Activated gamma-delta T cell (primary cell): ENCODE results near the gene TBX2.
"Not testable (repeated sequence)": the region's sequence is repeated elsewhere in the genome, so short reads cannot be mapped to it uniquely, and the experiment has no call there.

ENCODE experiments used
- DNase-seq: peaks from one replicate; lab custom pipeline; 2025; lab: John Stamatoyannopoulos, UW

The TBX2 gene

DNA sequence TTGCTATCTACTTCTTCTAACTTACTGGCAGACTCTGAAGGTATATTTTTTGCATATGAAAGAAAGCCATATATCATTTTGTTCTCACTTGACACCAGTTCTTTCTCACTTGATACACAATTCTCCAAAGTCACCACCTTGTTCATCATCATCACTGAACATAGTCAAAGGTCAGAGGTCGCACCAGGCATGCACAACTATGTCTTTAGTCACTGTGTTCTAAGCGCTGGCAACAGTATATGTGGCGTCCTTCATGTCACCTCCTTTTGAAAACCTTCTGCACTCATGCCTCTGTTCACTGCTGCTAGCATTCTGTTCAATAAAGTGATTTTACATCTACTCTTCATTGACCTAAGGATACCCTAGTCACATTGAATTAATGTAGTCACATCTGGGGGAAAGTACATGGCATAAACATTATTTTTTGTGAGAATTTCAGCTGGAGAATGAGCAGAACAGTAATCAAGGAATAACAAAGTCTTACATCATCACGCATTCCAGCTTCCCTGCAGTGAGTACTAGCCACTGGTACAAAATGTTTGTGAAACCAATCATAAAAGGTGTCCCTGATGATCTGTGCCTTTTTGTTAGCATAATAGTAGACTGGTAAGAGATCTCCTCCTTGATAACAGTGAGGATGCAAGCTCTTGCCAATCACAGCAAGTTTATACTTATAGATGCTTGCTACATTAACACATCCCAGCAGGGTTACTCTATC, 32.1 kb downstream of the TBX2 start:
- no peak for DNase-seq

DNA sequence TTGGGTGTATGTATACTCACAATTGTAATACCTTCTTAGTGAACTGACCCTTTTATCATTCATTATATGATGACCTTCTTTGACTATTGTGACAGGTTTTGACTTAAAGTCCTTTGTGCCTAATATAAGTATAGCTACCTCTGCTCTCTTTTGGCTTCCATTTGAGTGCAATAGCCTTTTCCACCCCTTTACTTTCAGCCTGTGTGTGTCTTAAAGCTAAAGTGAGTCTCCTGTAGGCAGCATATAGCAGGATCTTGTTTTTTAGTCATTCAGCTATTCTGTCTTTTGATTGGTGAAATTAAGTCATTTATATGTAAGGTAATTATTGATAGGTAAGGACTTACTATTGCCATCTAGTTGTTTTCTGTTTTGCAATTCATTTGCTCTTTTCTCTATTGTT, 36.6 kb downstream of the TBX2 start:
- no peak for DNase-seq

DNA sequence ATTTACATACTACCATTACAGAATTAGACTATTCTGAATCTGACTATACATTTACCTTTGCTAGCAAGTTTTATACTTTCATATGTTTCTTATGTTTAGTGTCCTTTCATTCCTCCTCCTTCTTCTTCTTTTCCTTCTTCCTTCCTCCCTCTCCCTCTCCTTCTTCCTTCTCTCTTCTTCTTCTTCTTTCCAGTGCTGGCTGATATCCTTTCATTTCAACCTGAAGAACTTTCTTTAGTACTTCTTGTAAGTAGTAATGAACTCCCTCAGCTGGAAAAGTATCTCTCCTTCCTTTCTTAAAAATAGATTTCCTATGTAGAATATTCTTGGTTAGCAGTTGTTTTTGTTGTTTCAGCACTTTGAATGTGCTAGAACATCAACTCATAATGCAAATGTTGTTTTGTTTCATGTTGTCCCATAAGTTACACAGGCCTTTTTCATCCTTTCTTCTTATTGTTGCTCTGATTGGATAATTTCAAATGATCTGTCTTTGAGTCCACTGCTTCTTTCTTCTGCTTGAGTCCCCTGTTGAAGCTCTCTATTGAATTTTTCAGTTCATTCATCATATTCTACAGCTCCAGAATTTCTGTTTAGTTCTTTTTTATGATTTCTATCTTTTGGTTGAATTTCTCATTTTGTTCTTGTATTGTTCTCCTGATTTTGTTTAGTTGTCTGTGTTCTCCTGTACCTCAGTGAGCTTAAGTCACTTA, 37.5 kb downstream of the TBX2 start:
- DNase-seq, result no peak

DNA sequence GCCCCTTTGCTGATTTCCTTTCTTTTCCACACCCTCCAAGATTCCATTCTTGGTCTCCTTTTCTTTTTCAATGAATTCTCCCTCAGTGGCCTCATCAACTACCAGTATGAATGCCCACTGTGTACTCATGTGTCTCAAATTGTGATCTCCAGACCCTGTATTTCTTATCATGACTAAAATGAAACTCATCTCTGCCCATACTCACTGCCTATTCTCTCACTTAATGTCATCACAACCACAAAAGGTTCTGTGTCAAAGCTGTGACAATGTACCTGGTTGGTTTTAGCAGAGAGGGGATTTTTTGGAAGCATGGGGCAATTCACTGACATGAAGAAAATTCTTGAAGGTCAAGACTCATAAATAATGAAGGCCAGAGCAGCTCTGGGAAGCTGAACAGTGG, 41.1 kb downstream of the TBX2 start:
- no peak for DNase-seq

DNA sequence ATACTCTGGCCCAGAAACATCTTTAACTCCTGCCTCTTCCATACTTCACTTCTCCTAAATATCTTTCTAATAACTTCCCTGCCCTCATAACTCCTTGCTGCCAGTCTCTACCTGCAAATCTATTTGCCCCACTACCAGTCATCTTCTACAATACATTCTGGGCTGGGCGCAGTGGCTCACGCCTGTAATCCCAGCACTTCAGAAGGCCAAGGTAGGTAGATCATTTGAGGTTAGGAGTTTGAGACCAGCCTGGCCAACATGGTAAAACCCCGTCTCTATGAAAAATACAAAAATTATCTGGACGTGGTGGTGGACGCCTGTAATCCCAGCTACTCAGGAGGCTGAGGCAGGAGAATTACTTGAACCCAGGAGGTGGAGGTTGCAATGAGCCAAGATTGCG, 41.9 kb downstream of the TBX2 start:
- DNase-seq, result not testable (repeated sequence)

DNA sequence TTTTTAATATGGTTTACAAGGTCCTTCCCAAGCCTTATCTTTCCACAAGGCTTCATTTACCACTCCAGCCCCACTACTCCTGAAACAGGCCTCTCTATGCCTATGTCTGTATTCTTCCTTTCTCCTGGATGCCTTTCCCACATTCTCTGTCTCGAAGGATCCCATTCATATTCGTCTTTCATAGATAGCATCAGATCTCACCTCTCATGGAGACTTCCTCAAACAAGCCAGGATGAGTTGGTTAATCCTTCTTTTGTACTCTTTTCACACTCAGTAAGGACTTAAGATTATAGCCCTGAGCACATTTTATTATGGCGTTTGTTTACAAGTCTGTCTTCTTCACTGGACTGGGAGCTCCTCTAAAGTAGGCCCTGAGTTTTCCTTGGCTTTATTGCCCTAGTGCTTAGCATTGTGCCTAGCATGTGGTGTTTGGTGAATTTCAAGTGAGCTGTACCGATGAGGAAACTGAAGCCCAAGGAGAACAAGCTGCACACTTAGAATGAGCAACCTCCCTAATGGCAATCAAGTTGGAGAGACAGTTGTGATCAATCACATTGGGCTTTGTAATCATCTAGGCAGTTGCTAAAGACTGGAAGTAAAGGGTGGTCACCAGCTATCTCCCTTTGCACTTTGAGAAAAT, 42.6 kb downstream of the TBX2 start:
- no peak for DNase-seq

DNA sequence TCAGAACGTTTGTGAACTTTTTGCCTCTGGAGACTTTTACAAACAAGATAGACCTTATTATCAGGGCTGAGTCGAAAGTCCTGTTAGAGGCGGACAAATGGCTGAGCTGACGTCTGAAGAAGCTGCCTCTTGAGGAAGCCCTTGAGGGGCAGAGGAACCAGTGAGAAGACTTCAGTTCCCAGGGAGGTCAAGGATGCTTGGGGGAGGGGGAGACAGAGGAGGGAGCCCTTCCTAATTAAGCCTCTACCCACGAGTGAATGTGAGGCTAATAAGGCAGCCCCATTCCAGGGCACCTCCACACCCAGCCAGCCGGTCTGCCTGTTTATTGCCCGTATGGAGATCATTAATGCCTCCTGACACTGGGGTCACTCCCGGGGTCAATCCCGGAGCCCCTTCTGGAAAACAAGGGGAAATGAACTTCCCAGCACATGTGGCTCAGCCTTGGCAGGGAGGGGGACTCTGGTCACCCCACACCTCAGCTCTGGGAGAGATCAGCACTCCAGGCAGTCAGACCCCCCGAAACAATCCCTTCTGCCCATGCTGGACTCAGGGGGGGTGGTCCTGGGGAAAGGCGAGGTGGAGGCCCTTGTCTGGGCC, 43.3 kb downstream of the TBX2 start:
- no peak for DNase-seq

DNA sequence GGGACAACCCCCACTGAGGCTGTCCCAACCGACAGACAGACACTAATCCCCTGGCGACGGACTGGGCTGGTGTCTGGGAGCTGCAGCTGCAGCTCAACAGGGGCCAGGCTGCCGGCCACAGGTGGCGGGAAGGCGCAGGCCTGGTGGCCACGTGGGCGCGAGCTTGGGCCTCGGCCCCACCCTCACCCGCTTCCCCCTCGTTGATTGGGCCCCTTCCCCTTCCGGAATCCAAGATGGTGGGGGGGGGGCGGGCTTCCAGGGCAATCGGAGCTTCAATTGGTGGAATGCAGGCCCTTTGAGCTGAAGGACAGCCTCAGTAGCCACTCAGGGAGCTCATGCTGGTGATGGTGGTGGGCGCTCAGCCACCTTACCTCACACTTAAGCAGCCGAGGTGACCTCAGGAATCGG, 43.8 kb downstream of the TBX2 start:
- no peak for DNase-seq

DNA sequence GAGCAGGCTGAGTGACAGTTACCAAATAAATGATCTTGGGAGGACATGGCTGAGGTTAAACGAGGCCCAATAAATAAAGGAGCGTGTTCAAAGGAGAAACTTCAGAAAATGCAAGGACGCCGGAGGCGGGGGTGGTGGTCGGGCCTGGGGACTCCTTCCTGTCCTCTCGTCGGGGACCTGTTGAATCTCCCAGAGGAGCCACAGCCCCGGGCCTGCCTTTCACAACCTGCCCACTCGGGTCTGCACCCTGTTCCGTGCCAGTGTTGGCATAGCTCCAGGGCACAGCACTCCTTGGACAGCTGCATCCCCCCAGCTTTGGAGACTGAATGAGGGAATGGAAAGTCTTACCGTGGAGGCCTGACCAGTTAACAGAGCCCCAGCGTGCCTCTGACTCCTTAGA, 44.4 kb downstream of the TBX2 start:
- DNase-seq, result no peak

DNA sequence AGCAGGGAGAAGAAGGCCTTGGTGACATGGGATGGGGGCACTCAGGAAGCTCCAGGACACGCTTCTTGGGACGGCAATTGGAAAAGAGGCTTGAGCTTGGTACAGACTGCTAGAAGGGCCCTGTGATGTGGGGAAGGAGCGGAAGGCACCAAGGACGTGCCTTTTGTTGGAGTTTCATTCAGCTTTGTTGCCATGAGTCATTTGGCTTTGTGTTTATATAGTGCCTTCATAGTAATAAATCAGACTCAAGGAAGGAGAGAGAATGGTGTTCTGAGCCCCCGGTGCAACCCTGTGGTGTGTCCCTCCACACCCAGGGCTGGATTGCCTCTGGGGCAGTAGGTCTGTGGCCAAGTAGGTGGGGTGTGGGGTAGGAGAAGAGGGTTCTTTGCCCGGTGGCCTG, 45.2 kb downstream of the TBX2 start:
- no peak for DNase-seq

DNA sequence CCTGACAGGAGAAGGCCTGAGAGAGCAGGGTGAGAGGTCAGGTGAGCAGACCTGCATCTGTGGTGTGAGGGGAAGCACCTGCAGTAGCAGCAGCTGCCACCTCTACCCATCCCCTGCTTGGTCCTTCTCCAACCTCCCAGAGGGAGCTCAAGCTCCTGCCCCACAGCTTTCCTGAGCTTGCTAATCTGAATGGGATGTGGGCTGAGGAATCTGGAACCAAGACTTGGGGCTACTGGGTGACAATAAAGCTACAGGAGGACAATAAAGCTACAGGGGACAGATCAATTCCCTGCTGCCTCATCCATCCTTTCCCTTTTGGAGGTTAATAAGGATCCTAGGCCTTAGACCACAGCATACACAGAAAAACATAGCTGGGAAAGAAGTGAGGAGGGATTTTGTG, 47.7 kb downstream of the TBX2 start:
- no peak for DNase-seq

DNA sequence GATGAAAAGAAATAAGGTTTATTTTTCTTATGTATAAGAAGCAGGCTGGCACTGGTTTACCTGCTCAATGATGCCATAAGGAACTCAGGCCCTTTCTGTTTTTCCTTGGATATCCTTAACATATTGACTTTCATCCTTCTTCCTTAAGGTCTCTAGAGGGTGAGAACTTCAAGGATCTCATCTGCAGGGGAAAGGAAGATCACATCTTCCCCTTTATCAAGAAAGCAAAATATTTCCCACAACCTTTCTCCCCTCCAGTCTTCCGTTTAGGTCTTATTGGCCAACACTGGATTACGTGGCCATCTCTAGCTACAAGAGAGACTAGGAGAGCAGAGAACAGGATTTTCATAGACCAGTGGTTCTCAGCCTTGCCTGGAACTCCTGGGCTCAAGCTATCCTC, 48.4 kb downstream of the TBX2 start:
- no peak for DNase-seq

DNA sequence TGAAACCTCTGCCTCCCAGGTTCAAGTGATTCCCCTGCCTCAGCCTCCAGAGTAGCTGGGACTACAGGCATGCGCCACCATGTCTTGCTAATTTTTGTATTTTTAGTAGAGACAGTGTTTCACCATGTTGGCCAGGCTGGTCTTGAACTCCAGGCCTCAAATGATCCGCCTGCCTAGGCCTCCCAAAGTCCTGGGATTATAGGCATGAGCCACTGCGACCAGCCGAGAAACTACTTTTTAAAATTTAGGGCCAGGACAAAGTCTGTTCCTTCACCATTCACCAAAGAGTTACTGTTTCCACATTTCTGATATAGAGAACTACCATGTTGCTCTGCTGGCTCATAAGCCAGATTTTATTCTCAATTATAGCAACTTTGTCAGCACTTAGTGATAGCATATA, 49.5 kb downstream of the TBX2 start:
- not testable (repeated sequence) for DNase-seq

DNA sequence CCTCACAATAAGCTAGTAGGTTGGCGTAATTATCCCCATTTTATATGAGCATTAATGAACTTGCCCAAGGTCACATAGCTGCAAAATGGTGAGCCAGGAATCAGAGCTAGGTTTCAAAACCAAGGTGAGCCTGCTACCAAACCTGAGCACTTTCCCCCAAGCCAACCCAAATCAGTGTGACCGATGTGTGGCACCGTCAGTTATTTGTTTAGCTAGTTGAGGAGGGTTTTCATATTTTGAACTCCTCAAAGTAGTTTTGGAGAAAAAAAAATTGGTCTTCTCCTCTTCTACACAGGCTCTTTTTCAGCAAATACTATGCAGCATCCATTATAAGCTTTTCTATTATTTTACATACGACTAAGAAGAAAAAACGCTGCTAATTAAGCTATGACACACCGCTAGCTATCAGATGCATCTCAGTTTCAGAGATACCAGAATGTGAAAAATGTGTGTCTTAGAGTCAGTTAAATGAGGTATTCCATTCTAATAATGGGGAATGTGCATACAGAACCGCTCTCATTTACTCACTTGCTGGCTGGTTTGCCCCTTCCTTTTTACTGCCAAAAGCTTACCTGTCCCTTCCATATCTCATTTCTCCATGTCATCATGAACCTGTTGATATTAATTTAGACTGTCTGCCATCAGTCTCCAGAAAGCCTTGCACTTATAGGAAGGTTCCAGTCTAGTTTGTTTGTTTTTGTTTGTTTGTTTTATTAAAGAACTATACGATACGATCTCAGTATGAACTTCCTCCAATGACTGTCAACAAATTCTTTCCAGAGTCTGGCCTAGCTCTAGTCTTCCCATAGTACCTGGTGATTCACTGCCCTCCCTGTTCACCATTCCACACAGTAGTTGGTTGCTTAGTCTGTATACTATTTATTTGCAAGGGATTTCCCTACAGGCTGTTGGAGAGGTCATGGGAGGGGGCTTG, 50.3 kb downstream of the TBX2 start:
- DNase-seq, result no peak

DNA sequence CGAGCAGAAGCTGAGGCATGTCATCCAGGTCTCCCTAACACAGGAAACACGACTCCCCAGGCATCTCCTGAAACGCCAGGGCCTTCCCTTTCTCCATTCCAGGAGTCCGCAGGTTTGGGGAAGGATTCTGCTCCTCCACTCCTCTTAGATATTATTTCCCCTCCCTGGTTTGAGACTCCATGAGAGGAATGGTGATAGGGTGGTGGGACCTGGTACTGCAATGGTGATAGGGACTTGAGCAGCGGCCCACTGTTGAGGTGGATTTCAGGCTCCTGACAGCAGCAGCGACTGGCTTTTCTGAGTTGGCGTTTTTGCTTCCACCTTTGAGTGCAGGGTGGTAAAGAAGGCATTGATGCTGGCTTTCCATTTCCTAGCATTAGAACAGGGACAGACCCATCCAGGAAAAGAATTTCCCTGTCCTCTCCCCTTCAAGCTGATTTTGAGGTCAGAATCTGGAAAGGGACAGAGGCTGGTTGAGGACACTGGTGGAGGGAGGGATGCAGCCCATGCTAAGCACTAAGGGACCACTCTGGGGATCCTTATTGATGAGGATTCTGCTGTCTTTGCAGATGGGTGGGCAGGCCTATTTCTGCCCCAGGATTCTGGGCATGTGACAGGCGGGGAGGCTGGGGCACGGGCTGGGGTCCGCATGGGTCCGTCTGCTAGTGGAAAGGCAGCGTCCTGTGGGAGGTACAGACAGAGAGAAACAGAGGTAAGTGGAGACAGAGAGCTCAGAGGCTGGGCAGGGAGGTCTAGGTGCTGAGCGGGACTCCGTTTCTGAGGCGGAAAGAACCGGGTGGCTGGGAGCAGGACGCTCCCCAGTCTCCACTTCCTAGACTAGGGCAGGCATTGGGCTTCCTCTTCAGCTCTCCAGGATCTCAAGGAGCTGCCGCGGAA, 51.2 kb downstream of the TBX2 start:
- DNase-seq, result no peak

DNA sequence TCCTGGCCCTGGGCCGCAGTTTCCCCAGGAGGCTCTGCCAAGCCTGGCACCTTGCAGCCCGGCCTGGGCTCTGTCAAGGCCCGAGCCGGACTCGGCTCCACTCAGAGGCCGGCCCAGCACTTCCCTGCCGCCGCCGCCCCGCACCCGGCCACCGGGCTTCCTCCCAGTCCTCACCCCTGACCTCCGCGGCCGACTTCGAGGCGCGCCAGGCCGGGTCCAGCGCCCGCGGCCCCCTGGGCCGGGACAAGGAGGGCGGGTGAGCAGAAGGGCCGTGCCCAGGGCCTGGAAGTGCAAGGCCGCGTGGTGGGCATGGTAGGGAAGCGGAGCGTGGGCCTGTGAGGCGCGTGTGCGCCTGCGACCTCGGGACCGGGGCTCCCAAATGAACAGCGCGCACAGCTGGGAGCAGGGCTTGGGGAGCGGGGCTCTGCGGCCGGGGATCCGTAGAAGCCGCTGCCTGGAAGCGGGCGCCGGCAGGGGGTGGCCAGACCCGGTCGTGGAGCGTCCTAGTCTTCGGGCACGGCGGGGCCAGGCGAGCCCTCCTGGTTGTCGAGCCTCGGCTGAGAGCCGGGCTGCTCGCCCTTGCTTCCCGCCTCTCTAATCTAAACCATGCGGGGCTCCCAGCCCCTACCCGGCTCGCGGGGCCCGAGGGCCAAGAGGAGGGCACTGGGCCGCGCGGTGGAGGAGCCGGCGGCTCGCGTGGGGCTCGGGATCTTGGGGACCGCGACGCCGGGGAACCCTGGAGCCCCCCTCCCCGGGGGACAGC, 52.1 kb downstream of the TBX2 start:
- DNase-seq, result no peak

DNA sequence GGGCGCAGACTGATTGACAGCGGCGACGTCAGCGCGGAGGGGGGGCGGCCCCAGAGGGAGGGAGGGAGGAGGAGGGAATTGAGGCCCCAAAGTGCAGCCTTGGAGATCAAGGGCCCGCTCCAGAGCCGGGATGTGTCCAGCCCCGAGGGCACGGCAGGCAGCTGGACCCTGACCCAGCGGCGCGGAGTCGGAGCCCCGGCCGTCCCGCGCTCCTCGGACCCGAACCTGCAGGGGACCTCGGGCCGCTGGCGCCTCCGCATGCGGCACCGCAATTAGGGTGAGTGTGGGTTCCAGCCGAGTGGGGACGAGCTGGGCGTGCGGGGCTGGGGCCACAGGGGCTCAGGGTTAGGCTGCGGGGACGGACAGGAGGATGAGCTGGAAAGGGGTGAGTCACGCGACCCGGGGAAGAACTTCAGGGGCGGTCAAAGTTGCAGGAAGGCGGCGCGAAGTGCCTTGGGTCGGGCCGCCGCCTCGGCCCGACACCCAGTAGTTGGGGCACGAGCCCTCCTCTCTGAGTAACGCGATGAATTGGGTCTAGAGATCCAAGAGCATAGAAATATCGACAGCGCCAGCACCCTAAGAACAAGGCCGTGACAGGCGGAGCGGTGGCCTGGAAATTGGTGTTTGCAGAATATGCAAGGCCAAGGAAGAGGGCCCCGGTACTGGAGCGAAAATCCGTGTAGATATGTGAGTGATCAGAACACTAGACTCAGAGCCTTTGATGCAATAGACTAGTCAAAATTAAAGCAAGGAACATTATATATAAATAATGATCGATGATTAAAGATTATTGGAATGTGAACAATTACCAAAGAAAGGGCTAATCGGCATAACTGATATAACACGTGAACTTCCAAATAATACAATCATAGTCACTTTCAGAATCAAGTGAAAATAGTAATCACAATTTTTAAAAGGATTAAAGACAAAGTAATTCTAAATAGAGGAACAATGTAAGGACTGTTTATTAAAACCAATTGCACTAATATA, 53.0 kb downstream of the TBX2 start, which contains the start of gene TBX4:
TSS of gene TBX4 (plus strand) at position 122 of the 990 bp plus-strand sequence. CDS start 4,069 bp downstream, outside the sequence.
- no peak for DNase-seq

DNA sequence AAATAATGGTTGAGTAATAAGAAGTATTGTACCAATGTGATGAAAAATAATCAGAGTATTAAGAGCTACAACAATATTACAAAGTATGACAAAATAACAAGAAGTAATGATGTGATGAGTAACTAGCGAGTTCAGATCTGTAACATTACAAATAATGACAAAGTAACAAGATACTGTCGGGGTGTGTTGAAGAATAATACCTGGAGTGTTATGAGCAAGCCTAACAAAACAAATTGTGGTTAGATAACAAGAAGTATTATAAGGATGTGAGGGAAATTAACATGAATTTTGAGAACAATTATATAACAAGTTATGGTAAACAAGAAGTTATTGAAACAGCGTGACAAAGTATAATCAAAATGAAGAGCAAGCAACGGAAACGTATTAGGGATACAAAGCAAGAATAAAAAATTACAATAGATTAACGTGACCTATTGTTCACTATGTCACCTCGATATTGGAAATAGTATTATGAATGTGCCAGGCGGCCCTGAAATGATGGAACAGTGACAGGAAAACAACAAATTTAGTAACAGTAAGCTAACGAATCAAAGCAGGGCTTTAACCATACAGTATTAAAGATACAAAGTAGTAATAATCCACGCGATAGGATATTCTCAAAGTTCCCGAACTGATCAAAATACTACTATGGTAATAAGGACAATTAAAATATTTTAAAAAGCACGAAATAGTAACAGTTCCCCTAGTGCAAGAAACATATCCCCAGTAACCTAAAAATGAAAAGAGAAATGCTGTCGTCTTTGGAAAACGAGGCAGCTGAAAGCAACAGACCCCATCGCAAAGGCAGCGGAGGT, 54.1 kb downstream of the TBX2 start:
- DNase-seq, result no peak
